ENCODE data around the gene ANAPC5. TPM values are rescaled to one million over a fixed set of nuclear protein-coding genes. Genes with fewer than 3 reads are reported as not detected.
A peak's percentile ranks its signal among the peaks of the same experiment; 100 is the strongest.
"Not testable (repeated sequence)": the region's sequence is repeated elsewhere in the genome, so short reads cannot be mapped to it uniquely, and the experiment has no call there.

ANAPC5 gene
- total RNA-seq, 1 donor from 2014 or later: 86.0 TPM

GRCh38 chr12:121301876-121302275 is 50.3 kb downstream of the ANAPC5 start:
- Mint-ChIP-seq H3K4me1 (ENCODE audit: low read depth, unreplicated experiment) (peaks cover 4% of the 10 kb centered on the region), H3K4me3 (ENCODE audit: unreplicated experiment) (no peak overlapping the region), H3K27ac (ENCODE audit: unreplicated experiment) (no peak overlapping the region), H3K27me3 (ENCODE audit: unreplicated experiment) (peaks cover 4% of the 10 kb centered on the region), H3K36me3 (ENCODE audit: unreplicated experiment) (no peaks in the 10 kb centered on the region), H3K9me3 (ENCODE audit: unreplicated experiment) (no peaks in the 10 kb centered on the region)
- no peak for DNase-seq
- TF ChIP-seq, protein P1, sequence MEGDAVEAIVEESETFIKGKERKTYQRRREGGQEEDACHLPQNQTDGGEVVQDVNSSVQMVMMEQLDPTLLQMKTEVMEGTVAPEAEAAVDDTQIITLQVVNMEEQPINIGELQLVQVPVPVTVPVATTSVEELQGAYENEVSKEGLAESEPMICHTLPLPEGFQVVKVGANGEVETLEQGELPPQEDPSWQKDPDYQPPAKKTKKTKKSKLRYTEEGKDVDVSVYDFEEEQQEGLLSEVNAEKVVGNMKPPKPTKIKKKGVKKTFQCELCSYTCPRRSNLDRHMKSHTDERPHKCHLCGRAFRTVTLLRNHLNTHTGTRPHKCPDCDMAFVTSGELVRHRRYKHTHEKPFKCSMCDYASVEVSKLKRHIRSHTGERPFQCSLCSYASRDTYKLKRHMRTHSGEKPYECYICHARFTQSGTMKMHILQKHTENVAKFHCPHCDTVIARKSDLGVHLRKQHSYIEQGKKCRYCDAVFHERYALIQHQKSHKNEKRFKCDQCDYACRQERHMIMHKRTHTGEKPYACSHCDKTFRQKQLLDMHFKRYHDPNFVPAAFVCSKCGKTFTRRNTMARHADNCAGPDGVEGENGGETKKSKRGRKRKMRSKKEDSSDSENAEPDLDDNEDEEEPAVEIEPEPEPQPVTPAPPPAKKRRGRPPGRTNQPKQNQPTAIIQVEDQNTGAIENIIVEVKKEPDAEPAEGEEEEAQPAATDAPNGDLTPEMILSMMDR (IDR thresholded peaks at IDR 0.05; ENCODE audit: partially characterized antibody, unreplicated experiment): no peak

DNA sequence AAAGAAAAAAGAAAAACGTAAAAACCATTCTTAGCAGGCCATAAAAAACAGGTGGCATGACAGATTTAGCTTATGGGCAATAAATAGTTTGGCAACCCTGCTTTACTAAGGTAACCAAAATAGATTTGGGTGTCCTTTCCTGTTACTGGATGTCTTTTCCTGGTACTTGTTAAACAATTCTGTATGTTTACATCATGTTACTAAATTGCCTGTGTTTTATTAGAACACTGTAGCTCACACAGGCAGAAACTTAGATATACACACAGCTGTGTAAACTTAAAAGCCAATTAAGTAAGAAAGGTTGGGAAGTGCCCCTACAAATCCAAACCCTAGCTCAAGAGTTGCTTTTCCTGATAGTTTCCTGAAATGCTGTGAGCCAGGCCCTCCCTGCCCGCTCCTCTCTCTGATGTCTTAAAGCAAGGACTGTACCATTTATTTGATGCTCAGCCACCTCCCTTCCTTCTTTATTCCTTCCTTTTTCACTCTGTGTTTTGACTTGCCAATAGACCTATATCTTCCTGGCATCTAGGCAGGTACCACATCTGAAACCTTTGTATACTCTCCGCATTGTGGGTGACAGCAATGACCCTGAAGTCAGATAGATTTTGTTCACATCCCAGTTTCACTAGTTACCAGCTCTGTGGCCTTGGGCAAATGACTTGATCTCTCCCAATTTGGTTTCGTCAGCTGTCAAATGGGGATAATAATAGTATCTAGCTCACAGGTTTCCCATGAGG is 52.0 kb downstream of the ANAPC5 start:
- no peak overlapping the region for H3K4me3 Mint-ChIP-seq (ENCODE audit: unreplicated experiment)
- H3K9me3 Mint-ChIP-seq (ENCODE audit: unreplicated experiment): no peaks in the 10 kb centered on the region
- DNase-seq: no peak
- H3K36me3 Mint-ChIP-seq (ENCODE audit: unreplicated experiment): no peaks in the 10 kb centered on the region
- TF ChIP-seq, protein P1 (IDR thresholded peaks at IDR 0.05; ENCODE audit: partially characterized antibody, unreplicated experiment): no peak
- H3K4me1 Mint-ChIP-seq (ENCODE audit: low read depth, unreplicated experiment): peaks cover 4% of the 10 kb centered on the region
- H3K27ac Mint-ChIP-seq (ENCODE audit: unreplicated experiment): no peak overlapping the region
- H3K27me3 Mint-ChIP-seq (ENCODE audit: unreplicated experiment): peaks cover 6% of the 10 kb centered on the region

DNA sequence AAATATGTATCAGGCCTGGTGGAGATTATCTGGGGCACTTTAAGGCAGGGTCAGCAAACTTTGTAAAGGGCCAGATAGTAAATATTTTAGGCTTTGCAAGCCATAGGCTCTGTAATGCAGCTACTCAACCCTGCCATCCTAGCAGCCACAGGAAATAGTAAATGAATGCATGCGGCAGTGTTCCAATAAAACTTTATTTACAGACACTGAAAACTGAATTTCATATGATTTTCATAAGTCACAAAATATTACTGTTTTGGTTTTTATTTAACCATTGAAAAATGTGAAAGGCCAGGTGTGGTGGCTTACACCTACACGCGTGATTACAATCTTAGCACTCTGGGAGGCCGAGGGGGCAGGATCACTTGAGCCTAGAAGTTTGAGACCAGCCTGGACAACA is 52.5 kb downstream of the ANAPC5 start:
- Mint-ChIP-seq H3K27ac (ENCODE audit: unreplicated experiment) (no peak overlapping the region), H3K9me3 (ENCODE audit: unreplicated experiment) (no peaks in the 10 kb centered on the region), H3K4me3 (ENCODE audit: unreplicated experiment) (no peak overlapping the region), H3K36me3 (ENCODE audit: unreplicated experiment) (no peaks in the 10 kb centered on the region), H3K4me1 (ENCODE audit: low read depth, unreplicated experiment) (peaks cover 4% of the 10 kb centered on the region), H3K27me3 (ENCODE audit: unreplicated experiment) (peaks cover 6% of the 10 kb centered on the region)
- TF ChIP-seq, protein P1 (IDR thresholded peaks at IDR 0.05; ENCODE audit: partially characterized antibody, unreplicated experiment): no peak
- no peak for DNase-seq

- H3K27ac Mint-ChIP-seq (ENCODE audit: unreplicated experiment); DNase-seq; H3K4me1 Mint-ChIP-seq (ENCODE audit: low read depth, unreplicated experiment); H3K36me3 Mint-ChIP-seq (ENCODE audit: unreplicated experiment); H3K9me3 Mint-ChIP-seq (ENCODE audit: unreplicated experiment); H3K27me3 Mint-ChIP-seq (ENCODE audit: unreplicated experiment); H3K4me3 Mint-ChIP-seq (ENCODE audit: unreplicated experiment): not testable (repeated sequence)
Observed at GRCh38 chr12:121298411-121298810, 53.8 kb downstream of the ANAPC5 start.

GRCh38 chr12:121297435-121297991 is 54.7 kb downstream of the ANAPC5 start:
- TF ChIP-seq, protein P1 (IDR thresholded peaks at IDR 0.05; ENCODE audit: partially characterized antibody, unreplicated experiment): no peak
- no peak for DNase-seq
- H3K36me3 Mint-ChIP-seq (ENCODE audit: unreplicated experiment): no peaks in the 10 kb centered on the region
- peak overlapping the region; percentile 13 for H3K27ac Mint-ChIP-seq (ENCODE audit: unreplicated experiment)
- no peaks in the 10 kb centered on the region for H3K9me3 Mint-ChIP-seq (ENCODE audit: unreplicated experiment)
- H3K4me1 Mint-ChIP-seq (ENCODE audit: low read depth, unreplicated experiment): peaks cover 4% of the 10 kb centered on the region
- peak overlapping the region; percentile 84 for H3K4me3 Mint-ChIP-seq (ENCODE audit: unreplicated experiment)
- H3K27me3 Mint-ChIP-seq (ENCODE audit: unreplicated experiment): peaks cover 6% of the 10 kb centered on the region

Data from glutamatergic neuron (in vitro differentiated cells).